GF-D8 (cell line): ENCODE results near the gene RGS14.

Experiments used
- DNase-seq: peaks from one replicate; lab custom pipeline; 2025; lab: John Stamatoyannopoulos, UW

RGS14 gene

GRCh38 chr5:177357459-177358351 is at the start of gene RGS14:
Gene RGS14, plus strand, starts transcription at chr5:177357924. Its CDS starts 101 bp downstream, at chr5:177358025.
- DNase-seq = peak; percentile 90

- no peak for DNase-seq
These were observed 49.0 kb upstream of the RGS14 start for GRCh38 chr5:177308740-177309139.

- peak; percentile 6 for DNase-seq
These were observed 48.2 kb upstream of the RGS14 start for GRCh38 chr5:177309351-177310191.

GRCh38 chr5:177310332-177310731 is 47.4 kb upstream of the RGS14 start:
- DNase-seq = no peak

- DNase-seq = peak; percentile 22
These were observed 46.9 kb upstream of the RGS14 start for GRCh38 chr5:177310757-177311391.

GRCh38 chr5:177311392-177311722 is 46.4 kb upstream of the RGS14 start:
- no peak for DNase-seq

GRCh38 chr5:177311723-177312648 is 45.7 kb upstream of the RGS14 start, which contains the start of gene MXD3:
Gene MXD3, minus strand, starts transcription at chr5:177311898. Its CDS starts 68 bp downstream, at chr5:177311830.
- peak; percentile 91 for DNase-seq

GRCh38 chr5:177312649-177313181 is 45.0 kb upstream of the RGS14 start:
- no peak for DNase-seq

- DNase-seq = no peak
These were observed 44.0 kb upstream of the RGS14 start for GRCh38 chr5:177313561-177314259.

- DNase-seq = no peak
These were observed 43.1 kb upstream of the RGS14 start for GRCh38 chr5:177314376-177315342.

- DNase-seq = no peak
These were observed 42.3 kb upstream of the RGS14 start for GRCh38 chr5:177315411-177315810.

- no peak for DNase-seq
These were observed 41.7 kb upstream of the RGS14 start for GRCh38 chr5:177316005-177316404.

- DNase-seq = peak; percentile 28
These were observed 39.8 kb upstream of the RGS14 start for GRCh38 chr5:177317959-177318377.

GRCh38 chr5:177319913-177320588 is 37.7 kb upstream of the RGS14 start:
- DNase-seq = no peak

GRCh38 chr5:177320879-177321278 is 36.8 kb upstream of the RGS14 start:
- DNase-seq = peak; percentile 42

GRCh38 chr5:177325868-177326381 is 31.8 kb upstream of the RGS14 start:
- no peak for DNase-seq

GRCh38 chr5:177327539-177328522 is 29.9 kb upstream of the RGS14 start:
- DNase-seq = no peak
